Measurements from ENCODE around the gene SECISBP2. TPM values are rescaled to one million over a fixed set of nuclear protein-coding genes. Genes with fewer than 3 reads are reported as not detected.

SECISBP2 gene
- total and polyA plus RNA-seq, 7 donors, result 26.2 to 80.8 (median 40.2) TPM

DNA sequence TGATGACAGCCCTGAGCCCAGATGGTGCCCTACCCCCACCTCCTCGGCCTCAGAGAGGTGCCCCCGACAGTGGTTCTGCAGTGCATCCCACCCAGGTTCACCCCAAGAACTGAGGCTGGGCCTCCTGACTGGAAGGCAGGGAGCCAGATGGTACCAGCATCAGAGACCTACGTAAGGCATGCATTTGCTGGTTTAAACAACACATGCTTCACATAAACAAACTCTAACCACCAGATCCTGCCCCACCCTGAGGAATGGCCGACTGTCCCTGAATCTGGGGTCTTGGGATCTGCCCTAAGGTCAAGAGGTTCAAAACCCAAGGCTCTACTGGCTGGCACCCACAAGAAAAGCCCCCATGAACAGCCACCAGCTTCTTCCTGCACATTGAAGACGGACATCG is 73.3 kb downstream of the SECISBP2 start:
- Histone ChIP-seq H3K27me3 (ENCODE audit: insufficient read depth in 3 of 3, low read length in 2 of 3) (no peaks in the 10 kb centered on the region), H3K36me3 (ENCODE audit: insufficient read depth in 1 of 2, low read depth in 1 of 2) (peaks cover 3 to 79% of the 10 kb centered on the region in 2 donors), H3K27ac (no peak overlapping the region), H3K9me3 (no peaks in the 10 kb centered on the region), H3K4me1 (peaks cover 12% of the 10 kb centered on the region), H3K4me3 (no peak overlapping the region)
- no peak for DNase-seq
- 88 to 95% (median 91%) methylated on average over 6 of the region's 6 CpGs for WGBS, 3 donors
- no peak for ATAC-seq
- intact Hi-C loops (cut with DNase I), result no loop called here
- TF ChIP-seq, protein P1, sequence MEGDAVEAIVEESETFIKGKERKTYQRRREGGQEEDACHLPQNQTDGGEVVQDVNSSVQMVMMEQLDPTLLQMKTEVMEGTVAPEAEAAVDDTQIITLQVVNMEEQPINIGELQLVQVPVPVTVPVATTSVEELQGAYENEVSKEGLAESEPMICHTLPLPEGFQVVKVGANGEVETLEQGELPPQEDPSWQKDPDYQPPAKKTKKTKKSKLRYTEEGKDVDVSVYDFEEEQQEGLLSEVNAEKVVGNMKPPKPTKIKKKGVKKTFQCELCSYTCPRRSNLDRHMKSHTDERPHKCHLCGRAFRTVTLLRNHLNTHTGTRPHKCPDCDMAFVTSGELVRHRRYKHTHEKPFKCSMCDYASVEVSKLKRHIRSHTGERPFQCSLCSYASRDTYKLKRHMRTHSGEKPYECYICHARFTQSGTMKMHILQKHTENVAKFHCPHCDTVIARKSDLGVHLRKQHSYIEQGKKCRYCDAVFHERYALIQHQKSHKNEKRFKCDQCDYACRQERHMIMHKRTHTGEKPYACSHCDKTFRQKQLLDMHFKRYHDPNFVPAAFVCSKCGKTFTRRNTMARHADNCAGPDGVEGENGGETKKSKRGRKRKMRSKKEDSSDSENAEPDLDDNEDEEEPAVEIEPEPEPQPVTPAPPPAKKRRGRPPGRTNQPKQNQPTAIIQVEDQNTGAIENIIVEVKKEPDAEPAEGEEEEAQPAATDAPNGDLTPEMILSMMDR (IDR thresholded peaks at IDR 0.05), result no peak

DNA sequence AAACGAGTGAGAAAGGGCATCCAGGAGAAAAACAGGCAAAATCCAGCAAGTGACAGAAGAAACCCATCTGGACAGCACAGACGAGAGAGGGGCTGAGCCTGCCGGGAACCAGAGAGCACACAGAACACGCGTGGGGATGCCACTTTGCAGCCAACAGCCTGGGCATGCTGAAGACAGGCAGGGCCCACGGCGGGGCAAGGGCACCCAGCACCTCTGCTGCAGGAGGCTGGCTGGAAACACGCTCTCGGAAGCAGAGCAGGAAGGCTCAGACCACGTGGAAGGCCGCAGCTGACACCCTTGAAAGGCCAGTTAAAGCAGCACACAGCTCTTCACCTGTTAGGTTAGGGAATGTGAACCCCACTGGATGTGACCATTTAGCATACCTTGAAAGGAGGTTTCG is 76.1 kb downstream of the SECISBP2 start:
- peak in 1 of 2 donors; percentile 15 for DNase-seq

DNA sequence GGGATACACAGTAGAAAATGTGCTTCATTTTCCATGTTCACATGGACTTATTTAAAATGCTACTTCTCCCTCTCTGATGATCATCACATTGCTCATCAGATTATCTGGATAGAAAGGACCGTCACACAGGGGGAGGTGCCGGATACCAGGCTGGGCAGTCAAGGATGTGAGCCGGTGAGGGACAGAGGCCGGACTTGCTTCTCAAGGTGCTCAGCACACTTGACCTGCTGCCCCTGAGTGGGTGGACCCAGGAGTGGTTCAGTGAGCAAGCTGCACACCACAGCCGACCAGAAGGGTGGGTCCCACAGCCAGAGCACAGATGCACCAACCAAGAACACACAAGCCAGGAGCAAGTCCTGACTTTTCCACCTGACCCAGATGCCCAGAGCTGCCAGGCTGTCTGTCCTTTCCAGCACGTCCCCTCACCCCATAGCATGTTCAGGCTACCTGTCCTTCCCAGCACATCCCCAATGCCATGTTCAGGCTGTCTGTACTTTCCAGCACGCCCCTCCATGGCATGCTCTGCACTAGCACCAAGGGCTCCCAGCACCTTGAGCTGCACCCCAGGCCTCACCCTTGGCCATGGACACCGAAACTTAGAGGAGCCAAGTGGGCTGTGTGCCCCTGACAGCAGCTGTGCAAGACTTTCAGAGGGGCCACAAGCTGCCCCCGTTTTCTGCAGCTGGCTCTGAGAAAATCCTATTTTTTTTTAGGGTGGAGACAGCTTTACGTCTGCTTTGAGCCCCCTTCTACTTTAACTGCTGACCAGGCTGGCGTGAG is 77.8 kb downstream of the SECISBP2 start:
- H3K9me3 ChIP-seq, result no peaks in the 10 kb centered on the region
- TF ChIP-seq, protein P1 (IDR thresholded peaks at IDR 0.05), result no peak
- no peak overlapping the region for H3K4me3 ChIP-seq
- intact Hi-C loops (cut with DNase I), result no loop called here
- H3K4me1 ChIP-seq, result no peaks in the 10 kb centered on the region
- no peaks in the 10 kb centered on the region for H3K27me3 ChIP-seq (ENCODE audit: insufficient read depth in 3 of 3, low read length in 2 of 3)
- H3K36me3 ChIP-seq (ENCODE audit: insufficient read depth in 1 of 2, low read depth in 1 of 2), result peaks cover 0 to 95% of the 10 kb centered on the region in 2 donors
- 81 to 87% (median 84%) methylated on average over 11 of the region's 11 CpGs for WGBS, 3 donors
- ATAC-seq (no peak), DNase-seq (peak in 1 of 2 donors; percentile 32)
- H3K27ac ChIP-seq, result no peak overlapping the region

More for the DNA sequence above, 76.1 kb downstream of the SECISBP2 start:
- Histone ChIP-seq H3K4me1 (no peaks in the 10 kb centered on the region), H3K9me3 (no peaks in the 10 kb centered on the region), H3K27me3 (ENCODE audit: insufficient read depth in 3 of 3, low read length in 2 of 3) (no peaks in the 10 kb centered on the region), H3K36me3 (ENCODE audit: insufficient read depth in 1 of 2, low read depth in 1 of 2) (peaks cover 3 to 98% of the 10 kb centered on the region in 2 donors), H3K4me3 (no peak overlapping the region), H3K27ac (no peak overlapping the region)
- no peak for ATAC-seq
- WGBS, 3 donors, result 82 to 86% (median 84%) methylated on average over 12 of the region's 12 CpGs
- TF ChIP-seq, protein P1 (IDR thresholded peaks at IDR 0.05), result no peak
- intact Hi-C loops (cut with DNase I), result no loop called here

DNA sequence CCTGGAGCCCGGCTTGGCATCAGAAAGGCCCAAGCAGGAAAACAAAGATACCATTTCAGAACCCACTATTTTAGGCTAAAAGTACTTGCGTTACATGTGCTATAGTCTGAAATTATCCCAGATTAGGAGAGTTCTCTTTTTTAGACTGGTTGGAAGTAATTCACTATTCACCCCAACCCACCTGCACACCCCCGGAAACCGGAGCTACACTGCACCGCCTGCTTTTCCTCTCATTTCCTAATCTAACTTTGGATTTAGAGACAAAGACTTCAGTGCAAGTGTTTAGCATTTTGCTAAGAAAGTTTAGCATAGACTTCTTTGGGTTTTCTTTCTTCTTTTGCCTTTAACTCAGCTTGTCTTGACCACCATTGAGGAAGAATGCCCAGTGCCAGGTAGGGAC is 79.2 kb downstream of the SECISBP2 start:
- TF ChIP-seq, protein P1 (IDR thresholded peaks at IDR 0.05), result no peak
- Histone ChIP-seq H3K27me3 (ENCODE audit: insufficient read depth in 3 of 3, low read length in 2 of 3) (no peaks in the 10 kb centered on the region), H3K36me3 (ENCODE audit: insufficient read depth in 1 of 2, low read depth in 1 of 2) (peaks cover 0 to 95% of the 10 kb centered on the region in 2 donors), H3K9me3 (no peaks in the 10 kb centered on the region), H3K4me1 (no peaks in the 10 kb centered on the region), H3K27ac (no peak overlapping the region), H3K4me3 (no peak overlapping the region)
- ATAC-seq (no peak), DNase-seq (peak in 1 of 2 donors; percentile 4)
- 82 to 91% (median 83%) methylated on average over 5 of the region's 5 CpGs for WGBS, 3 donors
- intact Hi-C loops (cut with DNase I), result no loop called here
